Measurements from ENCODE around the gene PCK1. TPM values are rescaled to one million over a fixed set of nuclear protein-coding genes. Genes with fewer than 3 reads are reported as not detected.

Gene PCK1
- total and polyA plus RNA-seq, 2 of the 8 experiments (the other 6 are each of a cell fraction or from before 2014, with no cell fraction given): not detected

DNA sequence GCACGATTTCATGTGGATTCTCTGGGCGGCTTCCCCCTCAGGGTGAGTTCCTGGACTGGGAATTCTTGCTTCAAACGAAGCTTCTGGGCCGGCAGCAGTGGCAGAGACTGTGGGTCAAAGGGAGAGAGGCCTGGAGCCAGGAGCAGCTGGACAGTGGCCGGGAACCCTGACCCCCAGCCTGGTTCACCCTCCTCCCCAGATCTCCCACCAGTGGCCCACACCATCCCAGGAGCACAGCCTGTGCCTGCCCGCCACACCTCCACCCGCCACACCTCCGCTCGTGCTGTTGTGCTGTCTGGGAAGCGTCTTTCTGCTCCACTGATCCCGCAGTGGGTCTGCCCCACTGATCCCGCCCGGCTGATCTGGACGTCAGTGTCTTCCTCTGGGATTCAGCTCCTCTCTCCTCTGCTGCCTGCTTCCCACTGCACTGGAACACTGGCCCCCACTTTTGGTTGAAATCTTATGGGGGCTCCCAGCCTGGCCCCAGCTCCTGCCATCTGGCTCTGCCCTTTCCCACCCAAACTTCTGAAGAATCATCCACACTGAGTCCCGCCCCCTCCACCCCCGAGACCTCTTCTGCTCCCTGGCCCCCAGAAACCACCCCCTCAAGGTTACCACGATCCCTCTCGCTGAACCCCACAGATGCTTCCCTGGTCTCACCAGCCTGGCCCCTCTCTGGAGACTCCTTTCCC is 49.5 kb downstream of the PCK1 start:
- no peak overlapping the region for H3K27ac ChIP-seq (ENCODE audit: low read depth, low read length)
- H3K56ac ChIP-seq (replicated peaks; ENCODE audit: insufficient read length, low read depth, low read length): no peak overlapping the region
- no peak overlapping the region for H2BK15ac ChIP-seq (ENCODE audit: low read length)
- no peak for FAIRE-seq
- no peak overlapping the region for H2BK5ac ChIP-seq (ENCODE audit: low read depth, low read length)
- DNase-seq (ENCODE audit: low read depth in 1 of 2, low spot score in 2 of 2): no peak
- H3K36me3 ChIP-seq (ENCODE audit: control insufficient read depth in 2 of 4, insufficient read depth in 4 of 4, low read length in 3 of 4): no peaks in the 10 kb centered on the region
- no peaks in the 10 kb centered on the region for H3K9me3 ChIP-seq (ENCODE audit: insufficient read depth in 2 of 2, low read depth in 1 of 2, low read length in 1 of 2)
- H3K79me1 ChIP-seq (ENCODE audit: low read depth, low read length): no peaks in the 10 kb centered on the region
- H3K27me3 ChIP-seq (replicated peaks in 1 of 4; ENCODE audit: control insufficient read depth in 3 of 4, extremely low read depth in 1 of 4, insufficient read depth in 3 of 4, low read length in 3 of 4): no peaks in the 10 kb centered on the region
- H4K91ac ChIP-seq (replicated peaks; ENCODE audit: insufficient read length, low read length): no peak overlapping the region
- no peak overlapping the region for H3K4me2 ChIP-seq (ENCODE audit: insufficient read depth in 1 of 2, low read depth in 2 of 2, low read length in 2 of 2)
- H4K8ac ChIP-seq (ENCODE audit: extremely low read depth, insufficient read depth, low read length): no peak overlapping the region
- no peak overlapping the region for H3K14ac ChIP-seq (ENCODE audit: insufficient read length)
- 88% methylated on average over 15 of the region's 18 CpGs; no CpG with 5 or more reads in 1 of the 2 experiments for WGBS, 2 experiments (ENCODE audit: extremely low coverage in 1 of 2, insufficient coverage in 1 of 2, insufficient read length in 1 of 2, insufficient replicate concordance in 2 of 2, low coverage in 1 of 2, low lambda C conversion rate in 2 of 2, missing lambda C conversion rate in 1 of 2)
- no peak overlapping the region for H2BK20ac ChIP-seq (ENCODE audit: low read length)
- no peak overlapping the region for H2BK120ac ChIP-seq (replicated peaks; ENCODE audit: low read depth, low read length)
- H3K23ac ChIP-seq (ENCODE audit: insufficient read length): no peak overlapping the region
- H3K9ac ChIP-seq (replicated peaks in 1 of 4; ENCODE audit: extremely low read depth in 1 of 4, low read depth in 3 of 4, low read length in 3 of 4): no peak overlapping the region
- no peak overlapping the region for H2AK5ac ChIP-seq (ENCODE audit: low read depth, low read length)
- H3K79me2 ChIP-seq (ENCODE audit: control insufficient read depth in 1 of 2, insufficient read depth in 2 of 2, low read length in 2 of 2): no peaks in the 10 kb centered on the region
- H2BK12ac ChIP-seq (ENCODE audit: low read depth, low read length): no peak overlapping the region
- peaks cover 0 to 1% (median 0%) of the 10 kb centered on the region in 4 experiments; a peak in 1 of 7 replicates for H3K4me1 ChIP-seq (replicated peaks in 1 of 4; ENCODE audit: control insufficient read depth in 3 of 4, insufficient read depth in 4 of 4, low read length in 3 of 4)
- H2AFZ ChIP-seq (ENCODE audit: low read length): no peak overlapping the region
- H3K18ac ChIP-seq (ENCODE audit: extremely low read depth, low read length): no peak overlapping the region
- ChIA-PET POLR2A (ENCODE audit: partially characterized antibody) (interaction anchor here (1.6 kb wide), 1 partner anchor 100 kb away, joined by 3 read pairs; the partner anchor contains the start of gene PMEPA1), CTCF (ENCODE audit: partially characterized antibody) (interaction anchor here (0.7 to 3.8 kb wide), 13 partner anchors 9 to 600 kb away, joined by 3 to 23 read pairs (median 4); partner anchors contain the start of gene ZBP1)
- H3K4me3 ChIP-seq (ENCODE audit: extremely low read depth in 1 of 4, insufficient read depth in 2 of 4, low read depth in 3 of 4, low read length in 4 of 4): no peak overlapping the region
- H3K4ac ChIP-seq (replicated peaks; ENCODE audit: insufficient read length, low read depth, low read length): no peak overlapping the region
- H3K23me2 ChIP-seq (ENCODE audit: low read depth, low read length): no peaks in the 10 kb centered on the region
- no peak overlapping the region for H4K5ac ChIP-seq (ENCODE audit: insufficient read length, low read depth, low read length)
- no peaks in the 10 kb centered on the region for H4K20me1 ChIP-seq (replicated peaks in 1 of 2; ENCODE audit: control insufficient read depth in 1 of 2, insufficient read depth in 2 of 2, low read length in 2 of 2)
- TF ChIP-seq TAF1 (IDR thresholded peaks at IDR 0.05; ENCODE audit: low read depth, low read length): no peak
- no peak for TF ChIP-seq SIN3A (conservative IDR thresholded peaks at IDR 0.05 in 1 of 2, IDR thresholded peaks at IDR 0.05 in 1 of 2; ENCODE audit: low read depth in 1 of 2, low read length in 2 of 2)
- TF ChIP-seq SIRT6 (IDR thresholded peaks at IDR 0.05; ENCODE audit: low read length): no peak
- TF ChIP-seq SP2 (IDR thresholded peaks at IDR 0.05; ENCODE audit: low read length): no peak
- no peak for TF ChIP-seq E2F6 (IDR thresholded peaks at IDR 0.05)
- no peak for TF ChIP-seq BCL11A (IDR thresholded peaks at IDR 0.05; ENCODE audit: low read depth in 2 of 2, low read length in 2 of 2)
- TF ChIP-seq RBBP5 (IDR thresholded peaks at IDR 0.05; ENCODE audit: borderline replicate concordance, low read depth, low read length): no peak
- no peak for TF ChIP-seq KDM5A (IDR thresholded peaks at IDR 0.05; ENCODE audit: low read length)
- TF ChIP-seq ATF2 (IDR thresholded peaks at IDR 0.05; ENCODE audit: low read length): no peak
- no peak for TF ChIP-seq CBX5 (IDR thresholded peaks at IDR 0.05; ENCODE audit: low read depth, low read length)
- no peak for TF ChIP-seq ZNF274 (IDR thresholded peaks at IDR 0.05; ENCODE audit: borderline replicate concordance, extremely low read depth, low read length)

All from H1 (cell line).